ENCODE measurements around the gene CDH23. TPM values are rescaled to one million over a fixed set of nuclear protein-coding genes. Genes with fewer than 3 reads are reported as not detected.
A peak's percentile ranks its signal among the peaks of the same experiment; 100 is the strongest.

The CDH23 gene
- total and polyA plus RNA-seq, 2 of the 8 experiments (the other 6 are each of a cell fraction or from before 2014, with no cell fraction given): 1.9 to 4.9 TPM

DNA sequence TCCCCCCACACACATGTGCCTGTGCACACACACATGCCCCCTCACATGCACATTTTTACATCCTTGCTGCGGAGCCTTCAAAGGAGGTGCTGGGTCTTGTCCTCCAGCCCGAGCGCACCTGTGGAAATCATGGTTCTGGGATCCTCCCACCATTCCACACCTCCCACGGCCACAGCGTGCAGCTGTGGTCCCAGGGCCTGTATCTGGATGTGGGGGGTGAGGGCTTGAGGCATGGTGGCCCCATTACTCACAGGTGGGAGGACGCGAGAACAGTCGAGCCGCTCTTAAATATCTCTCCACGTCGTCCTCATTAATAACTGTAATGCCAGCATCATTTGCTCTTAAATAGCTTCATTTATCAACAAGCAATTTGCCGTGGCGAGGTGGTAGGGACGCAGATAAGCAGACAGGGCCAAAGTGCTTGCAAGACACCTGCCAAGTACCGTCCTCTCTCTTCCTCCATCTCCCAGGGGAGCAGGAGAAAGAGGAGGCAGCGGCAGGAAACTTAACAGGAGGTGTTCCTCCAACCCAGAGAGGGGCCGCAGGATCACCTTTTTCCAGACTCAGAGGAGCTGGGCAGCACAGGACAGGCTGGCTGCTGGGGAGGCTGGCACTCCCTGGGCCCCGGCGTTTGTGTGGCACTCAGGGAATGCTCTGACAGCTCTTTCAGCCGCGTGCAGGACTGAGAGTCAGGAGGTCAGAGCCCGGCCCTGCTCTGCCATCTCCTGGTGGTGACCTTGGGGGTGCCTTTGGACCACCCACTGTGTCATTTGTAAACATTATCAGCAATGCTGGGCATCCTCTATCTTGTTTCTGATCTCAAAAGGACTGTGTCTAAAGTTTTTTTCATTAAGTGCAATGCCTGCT is 87.4 kb downstream of the CDH23 start:
- Histone ChIP-seq H3K4me2 (ENCODE audit: insufficient read depth in 1 of 2, low read depth in 2 of 2, low read length in 2 of 2) (no peak overlapping the region), H3K23me2 (ENCODE audit: low read depth, low read length) (no peaks in the 10 kb centered on the region), H2AFZ (ENCODE audit: low read length) (no peak overlapping the region), H3K79me1 (ENCODE audit: low read depth, low read length) (no peaks in the 10 kb centered on the region), H3K56ac (replicated peaks; ENCODE audit: insufficient read length, low read depth, low read length) (no peak overlapping the region), H3K27me3 (replicated peaks in 1 of 4; ENCODE audit: control insufficient read depth in 3 of 4, extremely low read depth in 1 of 4, insufficient read depth in 3 of 4, low read length in 3 of 4) (no peaks in the 10 kb centered on the region), H3K18ac (ENCODE audit: extremely low read depth, low read length) (no peak overlapping the region), H3K4me1 (replicated peaks in 1 of 4; ENCODE audit: control insufficient read depth in 3 of 4, insufficient read depth in 4 of 4, low read length in 3 of 4) (peaks cover 0 to 6% (median 1%) of the 10 kb centered on the region in 4 experiments; a peak in 3 of 7 replicates), H2AK5ac (ENCODE audit: low read depth, low read length) (no peak overlapping the region), H2BK15ac (ENCODE audit: low read length) (no peak overlapping the region), H3K23ac (ENCODE audit: insufficient read length) (no peak overlapping the region), H3K9me3 (ENCODE audit: insufficient read depth in 2 of 2, low read depth in 1 of 2, low read length in 1 of 2) (peaks cover 0 to 2% of the 10 kb centered on the region in 2 experiments; a peak in 1 of 4 replicates), H4K20me1 (replicated peaks in 1 of 2; ENCODE audit: control insufficient read depth in 1 of 2, insufficient read depth in 2 of 2, low read length in 2 of 2) (no peaks in the 10 kb centered on the region), H3K4me3 (ENCODE audit: extremely low read depth in 1 of 4, insufficient read depth in 2 of 4, low read depth in 3 of 4, low read length in 4 of 4) (no peak overlapping the region), H4K91ac (replicated peaks; ENCODE audit: insufficient read length, low read length) (no peak overlapping the region), H3K36me3 (ENCODE audit: control insufficient read depth in 2 of 4, insufficient read depth in 4 of 4, low read length in 3 of 4) (no peaks in the 10 kb centered on the region), H3K4ac (replicated peaks; ENCODE audit: insufficient read length, low read depth, low read length) (no peak overlapping the region), H3K9ac (replicated peaks in 1 of 4; ENCODE audit: extremely low read depth in 1 of 4, low read depth in 3 of 4, low read length in 3 of 4) (no peak overlapping the region), H2BK12ac (ENCODE audit: low read depth, low read length) (no peak overlapping the region), H3K14ac (ENCODE audit: insufficient read length) (no peak overlapping the region), H2BK20ac (ENCODE audit: low read length) (0 out of 2 replicates have a peak overlapping the region, but pooled peaks have one; percentile 13), H2BK5ac (ENCODE audit: low read depth, low read length) (no peak overlapping the region), H3K79me2 (ENCODE audit: control insufficient read depth in 1 of 2, insufficient read depth in 2 of 2, low read length in 2 of 2) (no peaks in the 10 kb centered on the region), H4K8ac (ENCODE audit: extremely low read depth, insufficient read depth, low read length) (no peak overlapping the region), H2BK120ac (replicated peaks; ENCODE audit: low read depth, low read length) (no peak overlapping the region), H4K5ac (ENCODE audit: insufficient read length, low read depth, low read length) (no peak overlapping the region), H3K27ac (ENCODE audit: low read depth, low read length) (no peak overlapping the region)
- 84% methylated on average over 22 of the region's 22 CpGs; no CpG with 5 or more reads in 1 of the 2 experiments for WGBS, 2 experiments (ENCODE audit: extremely low coverage in 1 of 2, insufficient coverage in 1 of 2, insufficient read length in 1 of 2, insufficient replicate concordance in 2 of 2, low coverage in 1 of 2, low lambda C conversion rate in 2 of 2, missing lambda C conversion rate in 1 of 2)
- ChIA-PET CTCF (ENCODE audit: partially characterized antibody) (interaction anchor here (0.6 to 5.9 kb wide), 28 partner anchors 8 to 232 kb away, joined by 3 to 70 read pairs (median 6); partner anchors contain the start of gene CDH23), POLR2A (ENCODE audit: partially characterized antibody) (interaction anchor here (0.7 kb wide), 1 partner anchor 74 kb away, joined by 3 read pairs; no protein-coding TSS in a partner anchor)
- TF ChIP-seq RAD21 (IDR thresholded peaks at IDR 0.05 in 1 of 2, conservative IDR thresholded peaks at IDR 0.05 in 1 of 2; ENCODE audit: low read depth in 2 of 2, low read length in 2 of 2) (peak; percentile 30 to 53; a peak in 2 of 4 replicates), MAX (IDR thresholded peaks at IDR 0.05) (0 out of 2 replicates have a peak, but pooled peaks have one; percentile 9), CTCF (IDR thresholded peaks at IDR 0.05; ENCODE audit: control extremely low read depth in 1 of 3, insufficient read depth in 1 of 3, low read depth in 1 of 3, low read length in 3 of 3) (peak; percentile 10 to 15 (median 14); a peak in 3 of 4 replicates), TAF1 (IDR thresholded peaks at IDR 0.05; ENCODE audit: low read depth, low read length) (no peak)
- no peak for FAIRE-seq
- no peak for DNase-seq (ENCODE audit: low read depth in 1 of 2, low spot score in 2 of 2)
